Endothelial cell (in vitro differentiated cells): ENCODE data around the gene CFAP251. TPM values are rescaled to one million over a fixed set of nuclear protein-coding genes. Genes with fewer than 3 reads are reported as not detected.
A peak's percentile ranks its signal among the peaks of the same experiment; 100 is the strongest.

Experiments
- DNase-seq: peaks from one replicate; pipeline ENCODE4 v3.0.0; 2021; ENCODE audit warnings: low spot score
- H3K27ac Mint-ChIP-seq: one replicate; pipeline ENCODE4 v1.8.0; 2021; ENCODE audit warnings: mixed read lengths, inconsistent platforms; ENCODE audit not compliant: unreplicated experiment
- H3K27me3 Mint-ChIP-seq: one replicate; pipeline ENCODE4 v1.8.0; 2021; ENCODE audit warnings: mild to moderate bottlenecking, moderate library complexity, mixed read lengths, inconsistent platforms; ENCODE audit not compliant: unreplicated experiment
- H3K36me3 Mint-ChIP-seq: one replicate; pipeline ENCODE4 v1.8.0; 2021; ENCODE audit warnings: mild to moderate bottlenecking, low read depth, mixed read lengths, inconsistent platforms; ENCODE audit not compliant: unreplicated experiment
- H3K4me1 Mint-ChIP-seq: one replicate; pipeline ENCODE4 v1.8.0; 2021; ENCODE audit warnings: mild to moderate bottlenecking, mixed read lengths, inconsistent platforms; ENCODE audit not compliant: unreplicated experiment
- H3K4me3 Mint-ChIP-seq: one replicate; pipeline ENCODE4 v1.8.0; 2021; ENCODE audit warnings: mild to moderate bottlenecking, mixed read lengths, inconsistent platforms; ENCODE audit not compliant: unreplicated experiment
- H3K9me3 Mint-ChIP-seq: one replicate; pipeline ENCODE4 v1.8.0; 2021; ENCODE audit warnings: mixed read lengths, inconsistent platforms; ENCODE audit not compliant: unreplicated experiment
- CTCF ChIP-seq: fragments of 200-600 bp; sonication (generic); IDR thresholded peaks from one replicate; pipeline ENCODE4 v1.5.0; 2021; ENCODE audit warnings: antibody characterized with exemption; ENCODE audit not compliant: unreplicated experiment
- total RNA-seq: library from RNA; stranded (reverse); fragmentation: NEBNext Ultra II Directional; extraction: Animal tissue kit (Norgen Biotek cat#: 25700); gene quantifications from one replicate; pipeline ENCODE4 v1.2.1, GENCODE V29; 2021; ENCODE audit not compliant: unreplicated experiment

Gene CFAP251
- total RNA-seq, 1 donor from 2014 or later = 0.80 TPM

- peaks cover 19% of the 10 kb centered on the region for H3K36me3 Mint-ChIP-seq
- TF ChIP-seq CTCF = no peak
- no peaks in the 10 kb centered on the region for H3K9me3 Mint-ChIP-seq
- DNase-seq = no peak
- H3K4me3 Mint-ChIP-seq = peak overlapping the region; percentile 11
- H3K27me3 Mint-ChIP-seq = peaks cover 3% of the 10 kb centered on the region
- no peak overlapping the region for H3K27ac Mint-ChIP-seq
- peaks cover 5% of the 10 kb centered on the region for H3K4me1 Mint-ChIP-seq
Observed at GRCh38 chr12:121937654-121938053, 19.3 kb downstream of the CFAP251 start.

- no peak for DNase-seq
- no peak for TF ChIP-seq CTCF
- Mint-ChIP-seq H3K4me1 (no peaks in the 10 kb centered on the region), H3K27ac (no peak overlapping the region), H3K36me3 (peaks cover 19% of the 10 kb centered on the region), H3K4me3 (no peak overlapping the region), H3K9me3 (no peaks in the 10 kb centered on the region), H3K27me3 (peaks cover 3% of the 10 kb centered on the region)
Observed at GRCh38 chr12:121939186-121939585, 20.8 kb downstream of the CFAP251 start.

- Mint-ChIP-seq H3K36me3 (peaks cover 19% of the 10 kb centered on the region), H3K9me3 (no peaks in the 10 kb centered on the region), H3K4me3 (no peak overlapping the region), H3K27ac (peak overlapping the region; percentile 28), H3K27me3 (peaks cover 3% of the 10 kb centered on the region), H3K4me1 (no peaks in the 10 kb centered on the region)
- DNase-seq = no peak
- no peak for TF ChIP-seq CTCF
Observed at GRCh38 chr12:121939992-121940766, 21.8 kb downstream of the CFAP251 start.

- Mint-ChIP-seq H3K36me3 (peaks cover 6% of the 10 kb centered on the region), H3K4me1 (no peaks in the 10 kb centered on the region), H3K27ac (no peak overlapping the region), H3K9me3 (no peaks in the 10 kb centered on the region), H3K4me3 (no peak overlapping the region), H3K27me3 (no peaks in the 10 kb centered on the region)
- no peak for DNase-seq
- no peak for TF ChIP-seq CTCF
Observed at GRCh38 chr12:121942145-121942718, 23.8 kb downstream of the CFAP251 start.

GRCh38 chr12:121943926-121944325 lies 25.5 kb downstream of the CFAP251 start:
- DNase-seq = no peak
- Mint-ChIP-seq H3K9me3 (no peaks in the 10 kb centered on the region), H3K4me3 (no peak overlapping the region), H3K36me3 (no peaks in the 10 kb centered on the region), H3K27ac (no peak overlapping the region), H3K4me1 (no peaks in the 10 kb centered on the region), H3K27me3 (no peaks in the 10 kb centered on the region)
- no peak for TF ChIP-seq CTCF
